ENCODE results near the gene CTF1. TPM values are rescaled to one million over a fixed set of nuclear protein-coding genes. Genes with fewer than 3 reads are reported as not detected.

Gene CTF1
- total RNA-seq, 1 experiment from 2014 or later: 1.4 TPM

GRCh38 chr16:30896261-30896888, at the start of gene CTF1 (continued):
- no peak for TF ChIP-seq ZNF532 (CRISPR knock-in tag; IDR thresholded peaks at IDR 0.05; ENCODE audit: borderline replicate concordance)

GRCh38 chr16:30846649-30847402, 49.6 kb upstream of the CTF1 start:
- CTCF ChIA-PET: interaction anchor here (0.9 to 4.4 kb wide), 6 partner anchors 9 to 96 kb away, joined by 3 to 95 read pairs (median 26); no protein-coding TSS in a partner anchor
- Mint-ChIP-seq H3K27me3 (ENCODE audit: low read depth) (peaks cover 24% of the 10 kb centered on the region), H3K36me3 (peaks cover 4% of the 10 kb centered on the region), H3K4me3 (no peak overlapping the region), H3K4me1 (peaks cover 4% of the 10 kb centered on the region), H3K9me3 (peaks cover 5% of the 10 kb centered on the region), H3K27ac (no peak overlapping the region)
- TF ChIP-seq USF1 (CRISPR knock-in tag; IDR thresholded peaks at IDR 0.05) (0 out of 2 replicates have a peak, but pooled peaks have one; percentile 33), ZSCAN18 (CRISPR knock-in tag; IDR thresholded peaks at IDR 0.05) (no peak), USF2 (CRISPR knock-in tag; IDR thresholded peaks at IDR 0.05) (peak; percentile 56), ZNF317 (CRISPR knock-in tag; IDR thresholded peaks at IDR 0.05; ENCODE audit: borderline replicate concordance, low read depth) (no peak)
- POLR2A ChIA-PET: interaction anchor here (0.6 to 1.5 kb wide), 2 partner anchors 9 to 71 kb away, joined by 3 to 5 read pairs; no protein-coding TSS in a partner anchor
- ATAC-seq (no peak), DNase-seq (ENCODE audit: low spot score) (no peak)

GRCh38 chr16:30850246-30850645, 46.2 kb upstream of the CTF1 start:
- ChIA-PET CTCF (interaction anchor here (0.7 kb wide), 1 partner anchor 29 kb away, joined by 3 read pairs; no protein-coding TSS in a partner anchor), POLR2A (no interaction called here)
- no peaks in the 10 kb centered on the region for H3K9me3 Mint-ChIP-seq
- H3K36me3 Mint-ChIP-seq: no peaks in the 10 kb centered on the region
- H3K27me3 Mint-ChIP-seq (ENCODE audit: low read depth): peaks cover 29% of the 10 kb centered on the region
- no peak overlapping the region for H3K4me3 Mint-ChIP-seq
- ATAC-seq (no peak), DNase-seq (ENCODE audit: low spot score) (no peak)
- no peaks in the 10 kb centered on the region; the same call in 1 of the 2 replicates for H3K4me1 Mint-ChIP-seq
- no peak overlapping the region for H3K27ac Mint-ChIP-seq
- TF ChIP-seq ATF6 (CRISPR knock-in tag; IDR thresholded peaks at IDR 0.05) (no peak), EMX1 (CRISPR knock-in tag; IDR thresholded peaks at IDR 0.05) (no peak), HMGXB4 (CRISPR knock-in tag; IDR thresholded peaks at IDR 0.05) (no peak), NR1H2 (CRISPR knock-in tag; IDR thresholded peaks at IDR 0.05) (no peak), ELF4 (CRISPR knock-in tag; IDR thresholded peaks at IDR 0.05; ENCODE audit: low read depth) (no peak), JAZF1 (CRISPR knock-in tag; IDR thresholded peaks at IDR 0.05) (no peak), MLX (CRISPR knock-in tag; IDR thresholded peaks at IDR 0.05) (no peak), CBFB (CRISPR knock-in tag; IDR thresholded peaks at IDR 0.05; ENCODE audit: low read depth) (no peak), ZBTB21 (CRISPR knock-in tag; IDR thresholded peaks at IDR 0.05; ENCODE audit: borderline replicate concordance) (no peak), ATF3 (CRISPR knock-in tag; conservative IDR thresholded peaks at IDR 0.05) (no peak), RORB (CRISPR knock-in tag; IDR thresholded peaks at IDR 0.05) (no peak), GRHL2 (CRISPR knock-in tag; IDR thresholded peaks at IDR 0.05; ENCODE audit: insufficient replicate concordance, severe bottlenecking) (no peak), RELA (CRISPR knock-in tag; IDR thresholded peaks at IDR 0.05; ENCODE audit: borderline replicate concordance) (no peak)
